Colonic mucosa (tissue), 4 donors: Measurements from ENCODE around the gene TRIM14. TPM values are rescaled to one million over a fixed set of nuclear protein-coding genes. Genes with fewer than 3 reads are reported as not detected.
"Not testable (repeated sequence)": the region's sequence is repeated elsewhere in the genome, so short reads cannot be mapped to it uniquely, and the experiment has no call there.

Source experiments
- DNase-seq: peaks from one replicate; pipeline ENCODE4 v3.0.0-alpha.2; 2020
- H3K27ac ChIP-seq: fragments of 200-600 bp; one replicate; pipeline ENCODE4 v1.8.0; 2021
- H3K27me3 ChIP-seq: fragments of 200-600 bp; one replicate; pipeline ENCODE4 v1.8.0; 2021
- H3K36me3 ChIP-seq: fragments of 200-600 bp; one replicate; pipeline ENCODE4 v1.8.0; 2021
- H3K4me1 ChIP-seq: fragments of 200-600 bp; one replicate; pipeline ENCODE4 v1.8.0; 2021; ENCODE audit warnings: mild to moderate bottlenecking
- H3K4me3 ChIP-seq: fragments of 200-600 bp; one replicate; pipeline ENCODE4 v1.8.0; 2021
- H3K9ac ChIP-seq, 2 donors: one replicate each; pipeline ENCODE4 v1.7.0; 2013; ENCODE audit warnings: control low read depth in 2 of 2, low read depth in 2 of 2, low read length in 2 of 2
- H3K9me3 ChIP-seq: fragments of 200-600 bp; one replicate; pipeline ENCODE4 v1.8.0; 2021
- CTCF ChIP-seq: fragments of 200-600 bp; IDR thresholded peaks from one replicate; pipeline ENCODE4 v1.8.0; 2022; ENCODE audit warnings: antibody characterized with exemption, mild to moderate bottlenecking
- intact Hi-C: fragments of 100-400 bp; cut with DNase I; formaldehyde crosslinking; loops from one replicate; pipeline ENCODE4 v1.14.1; 2022
- total RNA-seq, 2 donors: library from RNA; stranded (reverse); fragmentation: NEBNext Ultra II Directional in 1 of 2; extraction: Animal tissue kit (Norgen Biotek cat#: 25700) in 1 of 2; gene quantifications; one replicate each; pipeline ENCODE4 v1.2.1, GENCODE V29; 2021
- donor health status: healthy.
- donor health status: DM: no; HTN: no; CAD: no.
- donor health status: DM: no; HTN: no; CAD: no.

TRIM14 gene
- total RNA-seq, 2 donors from 2014 or later = 44.6 to 62.0 TPM

GRCh38 chr9:98091735-98092612, 27.0 kb downstream of the TRIM14 start:
- H3K36me3 ChIP-seq = no peaks in the 10 kb centered on the region
- intact Hi-C loops = no loop called here
- H3K9ac ChIP-seq = peak overlapping the region in 1 of 2 donors; percentile 2

GRCh38 chr9:98090674-98091073, 28.3 kb downstream of the TRIM14 start:
- H3K9ac ChIP-seq, H3K27ac ChIP-seq, H3K27me3 ChIP-seq, H3K4me3 ChIP-seq, intact Hi-C loops, DNase-seq, H3K9me3 ChIP-seq, H3K36me3 ChIP-seq, H3K4me1 ChIP-seq: not testable (repeated sequence)

More at GRCh38 chr9:98091735-98092612, 27.0 kb downstream of the TRIM14 start:
- TF ChIP-seq CTCF = no peak
- DNase-seq = no peak
- H3K27ac ChIP-seq = no peak overlapping the region
- no peak overlapping the region for H3K4me3 ChIP-seq
- no peaks in the 10 kb centered on the region for H3K27me3 ChIP-seq
- H3K4me1 ChIP-seq = no peaks in the 10 kb centered on the region
- no peaks in the 10 kb centered on the region for H3K9me3 ChIP-seq

GRCh38 chr9:98087420-98088354, 31.3 kb downstream of the TRIM14 start:
- no peak overlapping the region for H3K27ac ChIP-seq
- H3K4me3 ChIP-seq = no peak overlapping the region
- no peak for TF ChIP-seq CTCF
- no peaks in the 10 kb centered on the region for H3K27me3 ChIP-seq
- no peaks in the 10 kb centered on the region for H3K36me3 ChIP-seq
- no peaks in the 10 kb centered on the region for H3K4me1 ChIP-seq
- DNase-seq = no peak
- H3K9ac ChIP-seq = peak overlapping the region in 1 of 2 donors; percentile 7
- intact Hi-C loops = no loop called here
- no peaks in the 10 kb centered on the region for H3K9me3 ChIP-seq

- TF ChIP-seq CTCF = no peak
- Histone ChIP-seq H3K27me3 (no peaks in the 10 kb centered on the region), H3K4me1 (no peaks in the 10 kb centered on the region), H3K9me3 (no peaks in the 10 kb centered on the region), H3K36me3 (no peaks in the 10 kb centered on the region), H3K9ac (no peak overlapping the region), H3K27ac (no peak overlapping the region), H3K4me3 (no peak overlapping the region)
- intact Hi-C loops = no loop called here
- no peak for DNase-seq
These were observed 32.6 kb downstream of the TRIM14 start for GRCh38 chr9:98086461-98086860.

GRCh38 chr9:98085944-98086343, 33.1 kb downstream of the TRIM14 start:
- TF ChIP-seq CTCF = no peak
- H3K36me3 ChIP-seq = peaks cover 5% of the 10 kb centered on the region
- no peaks in the 10 kb centered on the region for H3K27me3 ChIP-seq
- no peak overlapping the region for H3K9ac ChIP-seq
- no peaks in the 10 kb centered on the region for H3K9me3 ChIP-seq
- intact Hi-C loops = no loop called here
- H3K4me3 ChIP-seq = no peak overlapping the region
- H3K4me1 ChIP-seq = peaks cover 4% of the 10 kb centered on the region
- no peak for DNase-seq
- H3K27ac ChIP-seq = no peak overlapping the region
